Measurements from ENCODE around the gene SCNN1A.

DNA sequence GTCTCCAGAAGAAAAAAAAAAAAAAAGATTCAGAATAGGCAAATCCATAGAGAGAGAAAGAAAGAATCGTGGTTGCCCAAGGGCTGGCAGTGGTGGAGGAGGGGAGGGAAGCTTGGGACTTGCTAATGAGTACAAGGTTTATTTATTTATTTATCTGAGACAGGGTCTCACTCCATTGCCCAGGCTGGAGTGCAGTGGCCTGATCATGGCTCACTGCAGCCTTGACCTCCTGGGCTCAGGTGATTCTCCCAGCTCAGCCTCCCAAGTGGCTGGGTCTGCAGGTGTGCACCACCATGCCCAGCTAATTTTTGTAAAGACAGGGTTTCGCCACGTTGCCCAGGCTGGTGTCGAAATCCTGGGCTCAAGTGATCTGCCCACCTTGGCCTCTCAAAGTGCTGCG lies 23.7 kb downstream of the SCNN1A start:
- TF ChIP-seq EZH2 (IDR thresholded peaks at IDR 0.05; ENCODE audit: borderline replicate concordance) = no peak
- no peak for TF ChIP-seq EZH2phosphoT487 (IDR thresholded peaks at IDR 0.05; ENCODE audit: low read depth, severe bottlenecking, unreplicated experiment)
- TF ChIP-seq, protein P1, sequence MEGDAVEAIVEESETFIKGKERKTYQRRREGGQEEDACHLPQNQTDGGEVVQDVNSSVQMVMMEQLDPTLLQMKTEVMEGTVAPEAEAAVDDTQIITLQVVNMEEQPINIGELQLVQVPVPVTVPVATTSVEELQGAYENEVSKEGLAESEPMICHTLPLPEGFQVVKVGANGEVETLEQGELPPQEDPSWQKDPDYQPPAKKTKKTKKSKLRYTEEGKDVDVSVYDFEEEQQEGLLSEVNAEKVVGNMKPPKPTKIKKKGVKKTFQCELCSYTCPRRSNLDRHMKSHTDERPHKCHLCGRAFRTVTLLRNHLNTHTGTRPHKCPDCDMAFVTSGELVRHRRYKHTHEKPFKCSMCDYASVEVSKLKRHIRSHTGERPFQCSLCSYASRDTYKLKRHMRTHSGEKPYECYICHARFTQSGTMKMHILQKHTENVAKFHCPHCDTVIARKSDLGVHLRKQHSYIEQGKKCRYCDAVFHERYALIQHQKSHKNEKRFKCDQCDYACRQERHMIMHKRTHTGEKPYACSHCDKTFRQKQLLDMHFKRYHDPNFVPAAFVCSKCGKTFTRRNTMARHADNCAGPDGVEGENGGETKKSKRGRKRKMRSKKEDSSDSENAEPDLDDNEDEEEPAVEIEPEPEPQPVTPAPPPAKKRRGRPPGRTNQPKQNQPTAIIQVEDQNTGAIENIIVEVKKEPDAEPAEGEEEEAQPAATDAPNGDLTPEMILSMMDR (IDR thresholded peaks at IDR 0.05; ENCODE audit: poor library complexity) = no peak
